Neuronal stem cell (in vitro differentiated cells): ENCODE data around the gene CHST10.

Source experiments
- DNase-seq: peaks from one replicate; pipeline ENCODE4 v3.0.0-alpha.2; 2013; ENCODE audit warnings: low spot score
- H2AFZ ChIP-seq: one replicate; pipeline ENCODE4 v1.6.1; 2013; ENCODE audit warnings: mild to moderate bottlenecking, low read length, inconsistent platforms
- H2AK5ac ChIP-seq: 2 replicates; pipeline ENCODE4 v1.6.1; 2013; ENCODE audit warnings: low read depth, mild to moderate bottlenecking, inconsistent platforms, low read length, moderate library complexity, mixed read lengths
- H2BK120ac ChIP-seq: 2 replicates; pipeline ENCODE4 v1.6.1; 2013; ENCODE audit warnings: low read depth, mild to moderate bottlenecking, inconsistent platforms, low read length, moderate library complexity, mixed read lengths
- H2BK12ac ChIP-seq: one replicate; pipeline ENCODE4 v1.6.1; 2013; ENCODE audit warnings: low read length, inconsistent platforms
- H2BK15ac ChIP-seq: 2 replicates; pipeline ENCODE4 v1.6.1; 2013; ENCODE audit warnings: mild to moderate bottlenecking, low read length, inconsistent platforms, mixed read lengths
- H2BK5ac ChIP-seq: one replicate; pipeline ENCODE4 v1.6.1; 2013; ENCODE audit warnings: inconsistent platforms, mild to moderate bottlenecking, low read length, moderate library complexity
- H3K14ac ChIP-seq: one replicate; pipeline ENCODE4 v1.6.1; 2013; ENCODE audit warnings: low read length, inconsistent platforms
- H3K18ac ChIP-seq: 2 replicates; pipeline ENCODE4 v1.6.1; 2013; ENCODE audit warnings: low read length, inconsistent platforms
- H3K23ac ChIP-seq: 2 replicates; pipeline ENCODE4 v1.6.1; 2013; ENCODE audit warnings: low read depth, mild to moderate bottlenecking, mixed read lengths, low read length, inconsistent platforms; ENCODE audit not compliant: poor library complexity
- H3K27ac ChIP-seq: replicated peaks from 3 replicates; pipeline ENCODE4 v1.5.1; 2013; ENCODE audit warnings: low read length, inconsistent platforms
- H3K27me3 ChIP-seq, 3 experiments: 2 replicates each; pipeline ENCODE4 v1.6.1; 2013; ENCODE audit warnings: low read length in 3 of 3, mild to moderate bottlenecking in 2 of 3, inconsistent platforms in 1 of 3, low read depth in 1 of 3, mixed read lengths in 1 of 3, moderate library complexity in 1 of 3; ENCODE audit not compliant: control insufficient read depth in 3 of 3, insufficient read depth in 3 of 3
- H3K36me3 ChIP-seq, 2 donors: replicated peaks in 1 of 2; 2 replicates each; pipeline ENCODE4 v1.6.1; 2013; ENCODE audit warnings: low read length in 2 of 2; ENCODE audit not compliant: control insufficient read depth in 2 of 2, insufficient read depth in 2 of 2
- H3K4ac ChIP-seq: 2 replicates; pipeline ENCODE4 v1.6.1; 2013; ENCODE audit warnings: inconsistent platforms, mild to moderate bottlenecking, low read length, moderate library complexity
- H3K4me1 ChIP-seq, 2 donors: 1 replicate in 1 of 2; 2 replicates in 1 of 2; pipeline ENCODE4 v1.6.1; 2013; ENCODE audit warnings: low read length in 2 of 2, low read depth in 1 of 2; ENCODE audit not compliant: control insufficient read depth in 2 of 2, insufficient read depth in 1 of 2
- H3K4me2 ChIP-seq: one replicate; pipeline ENCODE4 v1.6.1; 2013; ENCODE audit warnings: mild to moderate bottlenecking, low read length, inconsistent platforms; ENCODE audit not compliant: insufficient read depth, poor library complexity, severe bottlenecking
- H3K4me3 ChIP-seq, 2 donors: 2 replicates each; pipeline ENCODE4 v1.5.1; 2013; ENCODE audit warnings: low read length in 2 of 2, mild to moderate bottlenecking in 2 of 2, inconsistent platforms in 1 of 2, moderate library complexity in 1 of 2
- H3K79me1 ChIP-seq: one replicate; pipeline ENCODE4 v1.6.1; 2013; ENCODE audit warnings: low read depth, mild to moderate bottlenecking, inconsistent platforms, low read length, moderate library complexity
- H3K9ac ChIP-seq: one replicate; pipeline ENCODE4 v1.6.1; 2013; ENCODE audit warnings: mild to moderate bottlenecking, low read depth, low read length, inconsistent platforms; ENCODE audit not compliant: poor library complexity
- H3K9me3 ChIP-seq, 2 donors: replicated peaks in 1 of 2; 2 replicates each; pipeline versions ENCODE3 to v1.6.1; 2013; ENCODE audit warnings: low read length in 2 of 2, mild to moderate bottlenecking in 2 of 2, inconsistent platforms in 1 of 2, low read depth in 1 of 2, mixed read lengths in 1 of 2, moderate library complexity in 1 of 2; ENCODE audit not compliant: control insufficient read depth in 2 of 2, insufficient read depth in 1 of 2
- H4K8ac ChIP-seq: one replicate; pipeline ENCODE4 v1.6.1; 2013; ENCODE audit warnings: low read depth, mild to moderate bottlenecking, inconsistent platforms, low read length, moderate library complexity
- H4K91ac ChIP-seq: one replicate; pipeline ENCODE4 v1.6.1; 2013; ENCODE audit warnings: low read length, low read depth, mild to moderate bottlenecking, inconsistent platforms; ENCODE audit not compliant: poor library complexity
- WGBS, 2 donors: extraction: QIAGEN DNeasy Blood & Tissue Kit; methylation state at CpG; one replicate each; pipeline ENCODE4 v1.1.7; 2013; ENCODE audit warnings: missing lambda C conversion rate in 2 of 2, mixed read lengths in 1 of 2; ENCODE audit not compliant: insufficient read length in 2 of 2, insufficient replicate concordance in 1 of 2; ENCODE audit errors: extremely low coverage in 2 of 2; 5-methylcytosine and 5-hydroxymethylcytosine counted together

Gene CHST10

DNA sequence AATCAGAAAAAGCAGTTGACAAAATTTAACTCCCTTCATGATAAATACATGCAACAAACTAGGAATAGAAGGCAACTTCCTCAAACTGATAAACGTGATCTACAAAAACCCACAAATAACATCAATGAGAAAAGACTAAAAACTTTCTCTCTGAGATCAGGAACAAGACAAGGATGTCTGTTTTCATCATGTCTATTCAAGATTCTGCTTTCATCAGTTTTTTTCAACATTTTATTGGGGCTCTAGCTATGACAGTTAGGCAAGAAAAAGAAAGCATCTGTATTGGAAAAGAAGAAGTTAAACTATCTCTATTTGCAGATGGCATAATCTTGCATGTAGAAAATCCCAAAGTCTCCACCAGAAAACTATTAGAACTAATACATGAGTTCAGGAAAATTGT lies 12.3 kb upstream of the CHST10 start:
- H3K9me3 ChIP-seq, result peaks cover 0 to 2% of the 10 kb centered on the region in 2 donors
- H3K4me3 ChIP-seq, result no peak overlapping the region
- H2AK5ac ChIP-seq, result no peak overlapping the region
- no peak overlapping the region for H2BK120ac ChIP-seq
- H2BK15ac ChIP-seq, result no peak overlapping the region
- H3K36me3 ChIP-seq, result no peaks in the 10 kb centered on the region
- H3K9ac ChIP-seq, result no peak overlapping the region
- H3K4me2 ChIP-seq, result no peak overlapping the region
- H2BK5ac ChIP-seq, result no peak overlapping the region
- H3K4ac ChIP-seq, result no peak overlapping the region
- H3K4me1 ChIP-seq, result no peaks in the 10 kb centered on the region
- H4K8ac ChIP-seq, result no peak overlapping the region
- no peak overlapping the region for H2BK12ac ChIP-seq
- H3K14ac ChIP-seq, result no peak overlapping the region
- DNase-seq, result no peak
- WGBS, 2 donors, result no CpG with 5 or more reads among the region's 1 CpG
- no peak overlapping the region for H3K23ac ChIP-seq
- no peak overlapping the region for H2AFZ ChIP-seq
- peaks cover 0 to 6% (median 0%) of the 10 kb centered on the region in 3 experiments for H3K27me3 ChIP-seq
- no peak overlapping the region for H4K91ac ChIP-seq
- no peak overlapping the region for H3K18ac ChIP-seq
- H3K27ac ChIP-seq, result no peak overlapping the region
- H3K79me1 ChIP-seq, result no peaks in the 10 kb centered on the region

DNA sequence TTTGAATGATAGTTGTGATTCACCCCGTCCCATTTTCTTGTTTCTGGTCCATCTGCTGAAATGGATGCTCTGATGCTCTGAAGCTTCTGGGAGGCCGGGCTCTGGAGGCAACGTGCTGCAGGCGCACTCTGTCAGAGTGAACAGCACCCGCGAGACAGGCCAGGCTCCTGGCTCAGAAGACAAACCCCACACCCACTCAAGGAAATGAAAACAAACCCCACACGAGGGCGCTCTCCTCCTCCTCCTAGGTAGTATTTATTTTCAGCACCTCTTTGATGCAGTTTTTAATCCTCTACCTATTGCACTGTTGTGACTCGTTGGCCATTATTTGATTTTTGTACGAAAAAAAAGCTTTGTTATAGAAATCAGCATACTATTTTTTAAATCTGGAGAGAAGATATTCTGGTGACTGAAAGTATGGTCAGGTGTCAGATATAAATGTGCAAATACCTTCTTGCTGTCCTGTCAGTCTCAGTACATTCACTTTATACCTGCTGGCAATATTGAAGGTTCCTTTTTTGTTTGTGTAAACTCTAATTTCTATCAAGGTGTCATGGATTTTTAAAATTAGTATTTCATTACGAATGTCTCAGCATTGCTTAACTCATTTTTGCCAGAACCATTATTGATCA lies 10.3 kb upstream of the CHST10 start:
- H3K79me1 ChIP-seq, result no peaks in the 10 kb centered on the region
- H3K36me3 ChIP-seq, result no peaks in the 10 kb centered on the region
- no peak overlapping the region for H2BK15ac ChIP-seq
- no peak overlapping the region for H3K14ac ChIP-seq
- H3K4ac ChIP-seq, result no peak overlapping the region
- H3K4me3 ChIP-seq, result no peak overlapping the region
- H3K18ac ChIP-seq, result no peak overlapping the region
- peaks cover 0 to 2% of the 10 kb centered on the region in 2 donors for H3K9me3 ChIP-seq
- H3K27ac ChIP-seq, result no peak overlapping the region
- H2AFZ ChIP-seq, result no peak overlapping the region
- no peak overlapping the region for H3K23ac ChIP-seq
- H3K27me3 ChIP-seq, result peaks cover 0 to 6% (median 0%) of the 10 kb centered on the region in 3 experiments
- no peak overlapping the region for H2AK5ac ChIP-seq
- no peaks in the 10 kb centered on the region for H3K4me1 ChIP-seq
- no CpG with 5 or more reads among the region's 11 CpGs for WGBS, 2 donors
- H2BK12ac ChIP-seq, result no peak overlapping the region
- H3K9ac ChIP-seq, result no peak overlapping the region
- H4K8ac ChIP-seq, result no peak overlapping the region
- no peak overlapping the region for H2BK120ac ChIP-seq
- H4K91ac ChIP-seq, result no peak overlapping the region
- no peak overlapping the region for H2BK5ac ChIP-seq
- DNase-seq, result no peak
- H3K4me2 ChIP-seq, result no peak overlapping the region

- Histone ChIP-seq H4K8ac (no peak overlapping the region), H2AFZ (no peak overlapping the region), H3K36me3 (no peaks in the 10 kb centered on the region), H3K27me3 (peaks cover 0 to 6% (median 0%) of the 10 kb centered on the region in 3 experiments), H3K18ac (no peak overlapping the region), H3K4me3 (no peak overlapping the region), H2BK12ac (no peak overlapping the region), H3K9me3 (peaks cover 0 to 2% of the 10 kb centered on the region in 2 donors), H3K23ac (no peak overlapping the region), H3K79me1 (no peaks in the 10 kb centered on the region), H2AK5ac (no peak overlapping the region), H2BK5ac (no peak overlapping the region), H3K14ac (no peak overlapping the region), H3K4ac (no peak overlapping the region), H3K4me2 (no peak overlapping the region), H3K27ac (no peak overlapping the region), H2BK120ac (no peak overlapping the region), H2BK15ac (no peak overlapping the region), H3K9ac (no peak overlapping the region), H4K91ac (no peak overlapping the region), H3K4me1 (no peaks in the 10 kb centered on the region)
- no CpG with 5 or more reads among the region's 12 CpGs for WGBS, 2 donors
- no peak for DNase-seq
Measured at GRCh38 chr2:100427111-100427510, 9.6 kb upstream of the CHST10 start.

DNA sequence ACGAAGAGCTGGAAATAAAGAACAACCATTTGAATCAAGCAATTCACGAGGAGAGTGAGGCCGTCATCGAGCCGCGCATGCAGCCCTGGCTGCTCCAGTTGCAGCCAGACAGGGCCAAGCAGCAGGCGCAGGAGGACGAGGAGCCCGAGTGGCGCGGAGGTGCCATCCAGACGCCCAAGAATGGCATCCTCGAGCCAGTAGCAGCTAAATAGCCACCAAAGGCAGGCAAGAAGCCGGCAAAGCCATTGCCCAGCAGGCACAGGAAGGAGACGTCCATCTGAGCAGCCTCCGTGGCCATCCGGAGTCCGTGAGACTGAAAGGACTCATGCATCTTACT lies 8.9 kb upstream of the CHST10 start:
- H3K27me3 ChIP-seq, result peaks cover 0 to 6% (median 0%) of the 10 kb centered on the region in 3 experiments
- no peak overlapping the region for H2BK15ac ChIP-seq
- H3K23ac ChIP-seq, result no peak overlapping the region
- H3K9ac ChIP-seq, result no peak overlapping the region
- H3K18ac ChIP-seq, result no peak overlapping the region
- H3K9me3 ChIP-seq, result no peaks in the 10 kb centered on the region
- H2AFZ ChIP-seq, result no peak overlapping the region
- no peak overlapping the region for H3K4me3 ChIP-seq
- H3K79me1 ChIP-seq, result no peaks in the 10 kb centered on the region
- H4K91ac ChIP-seq, result no peak overlapping the region
- H2BK120ac ChIP-seq, result no peak overlapping the region
- no peak overlapping the region for H2BK12ac ChIP-seq
- H3K14ac ChIP-seq, result no peak overlapping the region
- no peaks in the 10 kb centered on the region for H3K4me1 ChIP-seq
- no peak overlapping the region for H2AK5ac ChIP-seq
- DNase-seq, result no peak
- H3K27ac ChIP-seq, result no peak overlapping the region
- H3K4me2 ChIP-seq, result no peak overlapping the region
- no peaks in the 10 kb centered on the region for H3K36me3 ChIP-seq
- H4K8ac ChIP-seq, result no peak overlapping the region
- H3K4ac ChIP-seq, result no peak overlapping the region
- H2BK5ac ChIP-seq, result no peak overlapping the region
- no CpG with 5 or more reads among the region's 18 CpGs for WGBS, 2 donors
